ENCODE measurements around the gene GTSF1L.

The GTSF1L gene

GRCh38 chr20:43744966-43745730 is 18.3 kb upstream of the GTSF1L start:
- no peak overlapping the region for H3K4me2 ChIP-seq (ENCODE audit: low read depth, low read length)
- peaks cover 2% of the 10 kb centered on the region for H3F3A ChIP-seq (ENCODE audit: insufficient read depth, low read length)
- H4K20me1 ChIP-seq (ENCODE audit: insufficient read depth, low read length) = no peaks in the 10 kb centered on the region
- no peak overlapping the region for H2AFZ ChIP-seq (ENCODE audit: low read length)
- no peaks in the 10 kb centered on the region for H3K36me3 ChIP-seq (replicated peaks; ENCODE audit: insufficient read depth, low read length)
- no peaks in the 10 kb centered on the region for H3K9me3 ChIP-seq (replicated peaks; ENCODE audit: insufficient read depth, low read length)
- no peak overlapping the region for H3K9ac ChIP-seq (ENCODE audit: low read length)
- H3K9me2 ChIP-seq (replicated peaks; ENCODE audit: insufficient read depth, low read length) = no peaks in the 10 kb centered on the region
- DNase-seq = no peak
- H3K27me3 ChIP-seq (replicated peaks; ENCODE audit: insufficient read depth, low read length) = no peaks in the 10 kb centered on the region
- TF ChIP-seq, protein P1, sequence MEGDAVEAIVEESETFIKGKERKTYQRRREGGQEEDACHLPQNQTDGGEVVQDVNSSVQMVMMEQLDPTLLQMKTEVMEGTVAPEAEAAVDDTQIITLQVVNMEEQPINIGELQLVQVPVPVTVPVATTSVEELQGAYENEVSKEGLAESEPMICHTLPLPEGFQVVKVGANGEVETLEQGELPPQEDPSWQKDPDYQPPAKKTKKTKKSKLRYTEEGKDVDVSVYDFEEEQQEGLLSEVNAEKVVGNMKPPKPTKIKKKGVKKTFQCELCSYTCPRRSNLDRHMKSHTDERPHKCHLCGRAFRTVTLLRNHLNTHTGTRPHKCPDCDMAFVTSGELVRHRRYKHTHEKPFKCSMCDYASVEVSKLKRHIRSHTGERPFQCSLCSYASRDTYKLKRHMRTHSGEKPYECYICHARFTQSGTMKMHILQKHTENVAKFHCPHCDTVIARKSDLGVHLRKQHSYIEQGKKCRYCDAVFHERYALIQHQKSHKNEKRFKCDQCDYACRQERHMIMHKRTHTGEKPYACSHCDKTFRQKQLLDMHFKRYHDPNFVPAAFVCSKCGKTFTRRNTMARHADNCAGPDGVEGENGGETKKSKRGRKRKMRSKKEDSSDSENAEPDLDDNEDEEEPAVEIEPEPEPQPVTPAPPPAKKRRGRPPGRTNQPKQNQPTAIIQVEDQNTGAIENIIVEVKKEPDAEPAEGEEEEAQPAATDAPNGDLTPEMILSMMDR (IDR thresholded peaks at IDR 0.05; ENCODE audit: low read length) = no peak
- no peak for TF ChIP-seq EZH2 (optimal IDR thresholded peaks at IDR 0.05; ENCODE audit: low read depth, low read length)
- no peak for TF ChIP-seq EZH2phosphoT487 (IDR thresholded peaks at IDR 0.05; ENCODE audit: low read length)
- peaks cover 7% of the 10 kb centered on the region for H3K4me1 ChIP-seq (ENCODE audit: low read length)
- no peak overlapping the region for H3K4me3 ChIP-seq (ENCODE audit: low read length)
- no peaks in the 10 kb centered on the region for H3K79me2 ChIP-seq (ENCODE audit: low read length)
- H3K27ac ChIP-seq (ENCODE audit: low read length) = no peak overlapping the region

- Histone ChIP-seq H3K4me1 (ENCODE audit: low read length) (no peaks in the 10 kb centered on the region), H3K36me3 (replicated peaks; ENCODE audit: insufficient read depth, low read length) (no peaks in the 10 kb centered on the region), H3F3A (ENCODE audit: insufficient read depth, low read length) (no peaks in the 10 kb centered on the region), H2AFZ (ENCODE audit: low read length) (no peak overlapping the region), H3K79me2 (ENCODE audit: low read length) (no peaks in the 10 kb centered on the region), H3K9me2 (replicated peaks; ENCODE audit: insufficient read depth, low read length) (no peaks in the 10 kb centered on the region), H3K4me2 (ENCODE audit: low read depth, low read length) (no peak overlapping the region), H3K27me3 (replicated peaks; ENCODE audit: insufficient read depth, low read length) (no peaks in the 10 kb centered on the region), H3K27ac (ENCODE audit: low read length) (no peak overlapping the region), H4K20me1 (ENCODE audit: insufficient read depth, low read length) (no peaks in the 10 kb centered on the region), H3K9ac (ENCODE audit: low read length) (no peak overlapping the region), H3K9me3 (replicated peaks; ENCODE audit: insufficient read depth, low read length) (no peaks in the 10 kb centered on the region), H3K4me3 (ENCODE audit: low read length) (no peak overlapping the region)
- no peak for DNase-seq
- TF ChIP-seq, protein P1 (IDR thresholded peaks at IDR 0.05; ENCODE audit: low read length) = no peak
- TF ChIP-seq EZH2phosphoT487 (IDR thresholded peaks at IDR 0.05; ENCODE audit: low read length) = no peak
- no peak for TF ChIP-seq EZH2 (optimal IDR thresholded peaks at IDR 0.05; ENCODE audit: low read depth, low read length)
These were observed 17.4 kb upstream of the GTSF1L start for GRCh38 chr20:43744151-43744611.

GRCh38 chr20:43740642-43741041 is 13.8 kb upstream of the GTSF1L start:
- no peaks in the 10 kb centered on the region for H3K27me3 ChIP-seq (replicated peaks; ENCODE audit: insufficient read depth, low read length)
- no peaks in the 10 kb centered on the region for H3K79me2 ChIP-seq (ENCODE audit: low read length)
- H3K27ac ChIP-seq (ENCODE audit: low read length) = no peak overlapping the region
- H3K4me1 ChIP-seq (ENCODE audit: low read length) = no peaks in the 10 kb centered on the region
- no peak for DNase-seq
- no peak overlapping the region for H3K4me3 ChIP-seq (ENCODE audit: low read length)
- TF ChIP-seq EZH2 (optimal IDR thresholded peaks at IDR 0.05; ENCODE audit: low read depth, low read length) (no peak), EZH2phosphoT487 (IDR thresholded peaks at IDR 0.05; ENCODE audit: low read length) (no peak)
- TF ChIP-seq, protein P1 (IDR thresholded peaks at IDR 0.05; ENCODE audit: low read length) = no peak
- H3K9ac ChIP-seq (ENCODE audit: low read length) = no peak overlapping the region
- H3K9me3 ChIP-seq (replicated peaks; ENCODE audit: insufficient read depth, low read length) = no peaks in the 10 kb centered on the region
- H3K36me3 ChIP-seq (replicated peaks; ENCODE audit: insufficient read depth, low read length) = no peaks in the 10 kb centered on the region
- H3K9me2 ChIP-seq (replicated peaks; ENCODE audit: insufficient read depth, low read length) = no peaks in the 10 kb centered on the region
- no peaks in the 10 kb centered on the region for H3F3A ChIP-seq (ENCODE audit: insufficient read depth, low read length)
- H2AFZ ChIP-seq (ENCODE audit: low read length) = no peak overlapping the region
- no peaks in the 10 kb centered on the region for H4K20me1 ChIP-seq (ENCODE audit: insufficient read depth, low read length)
- no peak overlapping the region for H3K4me2 ChIP-seq (ENCODE audit: low read depth, low read length)

All from MM.1S (cell line).